Measurements from ENCODE around the gene CSNK2A3.

Gene CSNK2A3

DNA sequence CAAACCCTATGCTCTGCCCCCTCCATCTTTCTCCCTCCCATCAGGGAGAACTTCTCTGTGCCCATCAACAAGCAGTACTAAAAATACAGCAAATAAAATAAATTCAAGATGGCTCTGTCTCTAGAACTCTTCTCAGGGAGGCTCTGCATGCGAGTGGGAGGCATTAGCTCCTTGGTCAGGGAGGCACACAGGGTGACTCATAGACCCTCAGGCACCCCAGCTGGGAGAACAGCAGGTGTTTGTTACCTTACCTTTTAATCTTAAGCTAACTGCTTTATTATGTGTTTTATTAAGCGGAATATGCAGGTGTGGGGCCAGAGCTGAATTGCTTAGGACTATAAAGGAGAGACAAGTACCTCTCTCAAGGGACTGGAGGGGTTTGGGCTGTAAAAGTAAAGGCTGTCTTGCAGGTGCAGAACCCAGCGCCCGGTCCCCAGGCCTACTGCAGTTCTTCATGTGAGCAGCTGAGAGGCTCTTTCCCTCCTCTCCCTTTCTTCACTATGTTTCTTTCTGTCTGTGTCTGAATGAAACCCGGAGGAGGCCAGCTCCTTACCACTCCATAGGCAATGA, 20.8 kb downstream of the CSNK2A3 start:
- Histone ChIP-seq H3K27ac (no peak overlapping the region), H3K4me1 (no peaks in the 10 kb centered on the region), H3K36me3 (ENCODE audit: control insufficient read depth, insufficient read depth, low read length) (no peaks in the 10 kb centered on the region), H3K4me3 (ENCODE audit: low read depth, low read length) (no peak overlapping the region), H3K79me2 (no peaks in the 10 kb centered on the region), H3K27me3 (ENCODE audit: control insufficient read depth, insufficient read depth, low read length) (no peaks in the 10 kb centered on the region), H3K4me2 (ENCODE audit: low read length) (no peak overlapping the region), H2AFZ (no peak overlapping the region), H3K9me3 (ENCODE audit: control insufficient read depth, low read length) (no peaks in the 10 kb centered on the region), H3K9ac (no peak overlapping the region)
- TF ChIP-seq, protein P1, sequence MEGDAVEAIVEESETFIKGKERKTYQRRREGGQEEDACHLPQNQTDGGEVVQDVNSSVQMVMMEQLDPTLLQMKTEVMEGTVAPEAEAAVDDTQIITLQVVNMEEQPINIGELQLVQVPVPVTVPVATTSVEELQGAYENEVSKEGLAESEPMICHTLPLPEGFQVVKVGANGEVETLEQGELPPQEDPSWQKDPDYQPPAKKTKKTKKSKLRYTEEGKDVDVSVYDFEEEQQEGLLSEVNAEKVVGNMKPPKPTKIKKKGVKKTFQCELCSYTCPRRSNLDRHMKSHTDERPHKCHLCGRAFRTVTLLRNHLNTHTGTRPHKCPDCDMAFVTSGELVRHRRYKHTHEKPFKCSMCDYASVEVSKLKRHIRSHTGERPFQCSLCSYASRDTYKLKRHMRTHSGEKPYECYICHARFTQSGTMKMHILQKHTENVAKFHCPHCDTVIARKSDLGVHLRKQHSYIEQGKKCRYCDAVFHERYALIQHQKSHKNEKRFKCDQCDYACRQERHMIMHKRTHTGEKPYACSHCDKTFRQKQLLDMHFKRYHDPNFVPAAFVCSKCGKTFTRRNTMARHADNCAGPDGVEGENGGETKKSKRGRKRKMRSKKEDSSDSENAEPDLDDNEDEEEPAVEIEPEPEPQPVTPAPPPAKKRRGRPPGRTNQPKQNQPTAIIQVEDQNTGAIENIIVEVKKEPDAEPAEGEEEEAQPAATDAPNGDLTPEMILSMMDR (IDR thresholded peaks at IDR 0.05): no peak

DNA sequence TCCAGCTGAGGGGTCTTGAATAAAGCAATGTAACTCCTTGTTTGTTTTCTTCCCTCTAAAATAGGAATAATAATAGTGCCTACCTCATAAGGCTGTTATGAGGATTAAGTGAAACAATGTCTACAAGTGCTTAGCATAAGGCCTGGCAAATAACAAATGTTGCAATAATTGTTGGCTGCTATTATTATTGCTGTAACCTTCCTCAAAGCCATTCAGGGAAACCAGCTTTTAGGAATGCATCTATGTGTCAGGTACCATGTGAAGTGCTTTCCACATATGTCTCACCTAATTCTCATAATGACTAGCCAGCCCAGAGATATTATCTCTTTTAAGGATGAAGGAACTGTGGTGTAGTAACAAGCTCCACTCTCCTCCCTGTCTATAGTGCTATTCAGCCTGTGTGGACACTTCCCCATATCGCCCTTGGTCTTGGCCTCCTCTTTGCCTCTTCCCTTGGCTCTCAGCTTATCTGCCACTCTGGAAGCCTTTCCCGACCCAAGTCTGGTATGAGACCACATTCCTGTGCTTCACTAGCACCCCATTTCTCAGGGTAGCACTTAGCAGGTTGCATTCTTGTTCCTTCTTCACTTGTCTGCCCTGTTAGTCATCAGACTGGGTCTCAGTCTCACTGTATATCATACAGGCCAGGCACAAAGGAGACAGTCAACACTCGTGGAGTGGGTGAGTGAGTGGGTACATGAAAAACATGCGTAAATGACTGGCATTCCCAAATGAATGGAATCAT, 23.8 kb downstream of the CSNK2A3 start:
- no peaks in the 10 kb centered on the region for H3K36me3 ChIP-seq (ENCODE audit: control insufficient read depth, insufficient read depth, low read length)

DNA sequence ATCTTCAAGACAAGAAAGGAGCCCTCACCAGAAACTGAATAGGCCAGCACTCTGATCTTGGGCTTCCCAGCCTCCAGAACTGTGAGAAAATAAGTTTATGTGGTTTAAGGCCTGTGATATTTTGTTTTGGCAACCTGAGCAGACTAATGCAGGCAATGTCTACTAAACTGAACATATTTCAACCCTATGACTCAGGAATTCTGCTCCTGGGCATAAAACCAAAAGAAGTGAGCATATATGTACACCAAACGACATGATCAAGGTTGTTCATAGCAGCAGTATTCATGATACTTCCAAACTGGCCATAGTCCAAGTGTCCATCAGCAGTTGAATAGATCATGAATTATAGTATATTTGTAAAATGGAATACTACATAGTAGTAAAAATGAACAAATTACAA, 29.0 kb downstream of the CSNK2A3 start:
- Histone ChIP-seq H3K36me3 (ENCODE audit: control insufficient read depth, insufficient read depth, low read length) (no peaks in the 10 kb centered on the region), H3K4me2 (ENCODE audit: low read length) (no peak overlapping the region), H3K79me2 (no peaks in the 10 kb centered on the region), H3K27ac (no peak overlapping the region), H3K4me3 (ENCODE audit: low read depth, low read length) (no peak overlapping the region), H3K9me3 (ENCODE audit: control insufficient read depth, low read length) (no peaks in the 10 kb centered on the region), H3K9ac (no peak overlapping the region), H3K27me3 (ENCODE audit: control insufficient read depth, insufficient read depth, low read length) (no peaks in the 10 kb centered on the region), H3K4me1 (no peaks in the 10 kb centered on the region), H2AFZ (no peak overlapping the region)
- TF ChIP-seq, protein P1 (IDR thresholded peaks at IDR 0.05): no peak

More for the DNA sequence above, 23.8 kb downstream of the CSNK2A3 start:
- no peak overlapping the region for H3K4me2 ChIP-seq (ENCODE audit: low read length)
- H3K4me1 ChIP-seq: no peaks in the 10 kb centered on the region
- no peaks in the 10 kb centered on the region for H3K27me3 ChIP-seq (ENCODE audit: control insufficient read depth, insufficient read depth, low read length)
- H3K4me3 ChIP-seq (ENCODE audit: low read depth, low read length): no peak overlapping the region
- H2AFZ ChIP-seq: no peak overlapping the region
- no peak overlapping the region for H3K9ac ChIP-seq
- H3K27ac ChIP-seq: no peak overlapping the region
- H3K79me2 ChIP-seq: no peaks in the 10 kb centered on the region
- TF ChIP-seq, protein P1 (IDR thresholded peaks at IDR 0.05): no peak
- no peaks in the 10 kb centered on the region for H3K9me3 ChIP-seq (ENCODE audit: control insufficient read depth, low read length)

DNA sequence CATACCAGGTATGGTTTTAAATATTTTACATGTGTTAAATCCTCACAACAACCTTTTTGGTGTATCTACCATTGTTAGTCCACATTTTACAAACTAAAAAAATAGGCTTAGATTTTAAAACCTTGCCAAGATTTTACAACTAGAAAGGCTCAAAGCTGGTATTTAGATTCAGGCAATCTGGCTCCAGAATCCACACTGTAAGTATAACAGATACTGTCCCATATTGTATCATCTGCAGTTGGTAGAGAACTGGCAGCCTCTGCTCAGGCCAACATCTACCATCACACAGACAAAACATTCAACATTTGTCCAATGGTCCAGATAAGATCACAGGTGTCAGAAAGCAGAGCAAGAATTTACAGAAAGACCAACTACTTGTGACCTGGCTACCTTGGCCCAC, 30.9 kb downstream of the CSNK2A3 start:
- Histone ChIP-seq H3K27me3 (ENCODE audit: control insufficient read depth, insufficient read depth, low read length) (no peaks in the 10 kb centered on the region), H3K27ac (no peak overlapping the region), H3K4me2 (ENCODE audit: low read length) (no peak overlapping the region), H3K9me3 (ENCODE audit: control insufficient read depth, low read length) (no peaks in the 10 kb centered on the region), H3K36me3 (ENCODE audit: control insufficient read depth, insufficient read depth, low read length) (no peaks in the 10 kb centered on the region), H3K9ac (no peak overlapping the region), H3K4me3 (ENCODE audit: low read depth, low read length) (no peak overlapping the region), H3K79me2 (no peaks in the 10 kb centered on the region), H3K4me1 (no peaks in the 10 kb centered on the region), H2AFZ (no peak overlapping the region)
- TF ChIP-seq, protein P1 (IDR thresholded peaks at IDR 0.05): no peak

DNA sequence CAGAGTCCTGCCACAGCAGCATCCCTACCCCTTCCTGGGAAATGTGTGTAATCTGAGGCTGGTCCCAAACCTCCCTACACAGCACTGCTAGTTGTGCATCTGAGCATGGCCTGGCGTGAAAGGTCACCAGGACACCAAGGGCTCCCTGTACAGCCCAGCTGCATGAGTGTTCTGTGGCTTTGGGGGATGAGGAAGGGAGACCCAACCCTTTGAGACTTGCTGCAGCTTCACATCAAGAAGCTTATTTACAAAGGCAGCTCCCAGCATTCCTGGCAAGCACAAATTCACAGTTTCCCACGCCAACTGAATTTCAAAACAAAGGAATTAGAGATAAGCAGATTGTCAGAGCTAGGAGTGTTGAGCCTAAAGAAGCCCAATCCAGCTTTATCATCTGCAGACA, 32.2 kb downstream of the CSNK2A3 start:
- Histone ChIP-seq H3K4me1 (no peaks in the 10 kb centered on the region), H3K4me3 (ENCODE audit: low read depth, low read length) (no peak overlapping the region), H3K79me2 (no peaks in the 10 kb centered on the region), H3K4me2 (ENCODE audit: low read length) (no peak overlapping the region), H2AFZ (no peak overlapping the region), H3K9ac (no peak overlapping the region), H3K36me3 (ENCODE audit: control insufficient read depth, insufficient read depth, low read length) (no peaks in the 10 kb centered on the region), H3K9me3 (ENCODE audit: control insufficient read depth, low read length) (no peaks in the 10 kb centered on the region), H3K27me3 (ENCODE audit: control insufficient read depth, insufficient read depth, low read length) (no peaks in the 10 kb centered on the region), H3K27ac (no peak overlapping the region)
- TF ChIP-seq, protein P1 (IDR thresholded peaks at IDR 0.05): no peak

All from parathyroid adenoma (tissue), 2 donors.